Measurements from ENCODE around the gene SAFB.

SAFB gene

DNA sequence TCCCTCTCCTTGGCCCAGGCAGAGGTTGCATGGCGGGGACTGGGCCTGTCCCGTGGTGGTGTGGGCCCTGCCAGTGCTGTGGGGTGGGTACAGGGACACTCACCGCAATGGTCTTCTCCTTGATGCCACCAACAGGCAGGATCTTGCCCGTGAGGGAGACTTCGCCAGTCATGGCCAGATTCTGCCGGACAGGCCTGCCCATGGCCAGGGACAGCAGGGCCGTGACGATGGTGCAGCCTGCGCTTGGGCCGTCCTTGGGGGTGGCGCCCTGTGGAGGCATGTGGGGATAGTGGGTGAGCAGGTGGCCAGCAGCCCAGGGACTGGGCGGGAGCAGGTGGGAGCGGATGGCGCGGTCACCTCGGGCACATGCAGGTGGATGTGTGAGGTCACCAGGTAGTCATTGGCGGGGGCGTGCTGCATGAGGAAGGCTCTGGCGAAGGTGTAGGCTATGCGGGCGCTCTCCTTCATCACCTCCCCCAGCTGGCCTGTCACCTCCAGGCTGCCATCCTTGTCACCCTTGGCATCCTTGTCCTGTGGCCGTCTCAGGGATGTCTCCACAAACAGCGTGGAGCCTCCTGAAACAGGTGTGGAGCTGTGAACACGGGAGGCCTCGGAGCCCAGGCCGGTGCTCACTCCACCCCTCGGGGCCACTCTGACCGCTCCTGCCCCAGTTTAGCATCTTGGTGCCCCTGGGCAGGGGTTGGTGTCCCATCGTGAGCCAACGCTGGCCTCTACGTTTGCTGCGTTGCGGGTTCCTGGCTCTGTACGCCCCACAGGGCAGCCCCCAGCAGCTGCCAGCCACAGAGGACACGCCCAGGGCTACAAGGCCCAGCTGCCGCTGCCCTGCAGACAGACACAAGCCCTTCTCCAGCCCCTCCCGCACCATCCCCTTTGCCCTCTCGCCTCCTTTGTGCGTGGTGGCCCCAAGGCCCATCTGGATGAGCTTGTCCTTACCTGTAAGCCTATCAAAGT is 70.6 kb downstream of the SAFB start:
- H3K4me2 ChIP-seq (ENCODE audit: insufficient read depth, low read length, poor library complexity, severe bottlenecking) = no peak overlapping the region
- peak overlapping the region; percentile 81 for H3K23ac ChIP-seq (ENCODE audit: low read depth, low read length, poor library complexity)
- H3K9ac ChIP-seq (ENCODE audit: low read depth, low read length, poor library complexity) = peak overlapping the region; percentile 79
- H3K4me3 ChIP-seq (ENCODE audit: low read length in 2 of 2) = no peak overlapping the region
- no peak overlapping the region for H2BK15ac ChIP-seq (ENCODE audit: low read length)
- peaks cover 2 to 4% of the 10 kb centered on the region in 2 donors for H3K4me1 ChIP-seq (ENCODE audit: control insufficient read depth in 2 of 2, insufficient read depth in 1 of 2, low read depth in 1 of 2, low read length in 2 of 2)
- no peak overlapping the region for H4K91ac ChIP-seq (ENCODE audit: low read depth, low read length, poor library complexity)
- no CpG with 5 or more reads among the region's 39 CpGs for WGBS, 2 donors (ENCODE audit: extremely low coverage in 2 of 2, insufficient read length in 2 of 2, insufficient replicate concordance in 1 of 2)
- H3K14ac ChIP-seq (ENCODE audit: low read length) = no peak overlapping the region
- H3K18ac ChIP-seq (ENCODE audit: low read length) = peak overlapping the region; percentile 38
- no peaks in the 10 kb centered on the region for H3K27me3 ChIP-seq (ENCODE audit: control insufficient read depth in 3 of 3, insufficient read depth in 3 of 3, low read depth in 1 of 3, low read length in 3 of 3)
- no peak overlapping the region for H3K27ac ChIP-seq (replicated peaks; ENCODE audit: low read length)
- H2BK5ac ChIP-seq (ENCODE audit: low read length) = peak overlapping the region; percentile 84
- DNase-seq (ENCODE audit: low spot score) = no peak
- H3K4ac ChIP-seq (ENCODE audit: low read length) = no peak overlapping the region
- no peak overlapping the region for H2BK120ac ChIP-seq (ENCODE audit: low read depth, low read length)
- H3K9me3 ChIP-seq (replicated peaks in 1 of 2; ENCODE audit: control insufficient read depth in 2 of 2, insufficient read depth in 1 of 2, low read depth in 1 of 2, low read length in 2 of 2) = peaks cover 0 to 4% of the 10 kb centered on the region in 2 donors
- no peak overlapping the region for H2AFZ ChIP-seq (ENCODE audit: low read length)
- H3K36me3 ChIP-seq (replicated peaks in 1 of 2; ENCODE audit: control insufficient read depth in 2 of 2, insufficient read depth in 2 of 2, low read length in 2 of 2) = peaks cover 52 to 75% of the 10 kb centered on the region in 2 donors
- peaks cover 40% of the 10 kb centered on the region for H3K79me1 ChIP-seq (ENCODE audit: low read depth, low read length)
- no peak overlapping the region for H2BK12ac ChIP-seq (ENCODE audit: low read length)
- H4K8ac ChIP-seq (ENCODE audit: low read depth, low read length) = peak overlapping the region; percentile 92
- no peak overlapping the region for H2AK5ac ChIP-seq (ENCODE audit: low read depth, low read length)

DNA sequence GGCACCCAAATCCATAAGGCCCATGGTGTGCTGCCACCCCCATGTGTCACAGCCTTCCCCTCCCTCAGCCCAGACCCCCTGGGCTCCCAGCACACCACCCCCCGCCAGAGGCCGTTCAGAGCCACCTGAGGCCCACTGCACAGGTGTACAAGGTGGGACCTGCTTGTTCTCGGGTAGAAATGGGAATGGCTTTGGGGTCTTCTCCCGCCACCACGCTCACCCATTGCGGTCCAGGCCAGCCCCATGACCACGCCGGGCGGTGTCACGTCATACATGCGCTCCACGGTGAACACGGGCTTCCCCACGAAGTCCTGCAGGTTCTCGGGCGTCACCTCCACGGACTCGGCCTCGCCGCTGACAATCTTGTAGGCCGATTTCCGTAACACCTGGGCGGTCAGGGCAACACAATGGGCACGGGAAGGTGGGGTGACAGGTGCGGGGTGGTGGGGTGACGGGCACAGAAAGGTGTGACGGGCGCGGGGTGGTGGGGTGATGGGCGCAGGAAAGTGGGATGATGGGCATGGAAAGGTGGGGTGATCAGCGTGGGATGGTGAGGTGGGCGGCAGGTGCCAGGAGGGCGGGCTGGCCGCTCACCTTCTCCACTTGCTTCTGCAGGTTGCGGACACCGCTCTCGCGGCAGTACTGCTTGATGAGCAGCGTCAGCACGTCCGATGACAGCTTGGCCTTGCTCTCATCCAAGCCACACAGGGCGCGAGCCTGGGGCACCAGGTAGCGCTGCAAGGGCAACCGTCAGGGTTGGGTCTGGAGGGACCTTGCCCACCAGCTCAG is 71.5 kb downstream of the SAFB start:
- Histone ChIP-seq H2AFZ (ENCODE audit: low read length) (no peak overlapping the region), H3K14ac (ENCODE audit: low read length) (no peak overlapping the region), H3K79me1 (ENCODE audit: low read depth, low read length) (peaks cover 40% of the 10 kb centered on the region), H3K4me3 (ENCODE audit: low read length in 2 of 2) (peak overlapping the region in 1 of 2 donors; percentile 51), H3K27ac (replicated peaks; ENCODE audit: low read length) (no peak overlapping the region), H2BK5ac (ENCODE audit: low read length) (no peak overlapping the region), H3K27me3 (ENCODE audit: control insufficient read depth in 3 of 3, insufficient read depth in 3 of 3, low read depth in 1 of 3, low read length in 3 of 3) (no peaks in the 10 kb centered on the region), H3K9ac (ENCODE audit: low read depth, low read length, poor library complexity) (peak overlapping the region; percentile 21), H3K4me1 (ENCODE audit: control insufficient read depth in 2 of 2, insufficient read depth in 1 of 2, low read depth in 1 of 2, low read length in 2 of 2) (peaks cover 2 to 4% of the 10 kb centered on the region in 2 donors), H4K91ac (ENCODE audit: low read depth, low read length, poor library complexity) (no peak overlapping the region), H3K18ac (ENCODE audit: low read length) (no peak overlapping the region), H3K4ac (ENCODE audit: low read length) (no peak overlapping the region), H2BK12ac (ENCODE audit: low read length) (peak overlapping the region; percentile 7), H3K9me3 (replicated peaks in 1 of 2; ENCODE audit: control insufficient read depth in 2 of 2, insufficient read depth in 1 of 2, low read depth in 1 of 2, low read length in 2 of 2) (peaks cover 0 to 4% of the 10 kb centered on the region in 2 donors), H4K8ac (ENCODE audit: low read depth, low read length) (no peak overlapping the region), H2BK120ac (ENCODE audit: low read depth, low read length) (no peak overlapping the region), H3K23ac (ENCODE audit: low read depth, low read length, poor library complexity) (peak overlapping the region; percentile 44), H3K36me3 (replicated peaks in 1 of 2; ENCODE audit: control insufficient read depth in 2 of 2, insufficient read depth in 2 of 2, low read length in 2 of 2) (peaks cover 59 to 84% of the 10 kb centered on the region in 2 donors), H2BK15ac (ENCODE audit: low read length) (no peak overlapping the region), H3K4me2 (ENCODE audit: insufficient read depth, low read length, poor library complexity, severe bottlenecking) (no peak overlapping the region), H2AK5ac (ENCODE audit: low read depth, low read length) (no peak overlapping the region)
- no peak for DNase-seq (ENCODE audit: low spot score)
- WGBS, 2 donors (ENCODE audit: extremely low coverage in 2 of 2, insufficient read length in 2 of 2, insufficient replicate concordance in 1 of 2) = no CpG with 5 or more reads among the region's 45 CpGs

DNA sequence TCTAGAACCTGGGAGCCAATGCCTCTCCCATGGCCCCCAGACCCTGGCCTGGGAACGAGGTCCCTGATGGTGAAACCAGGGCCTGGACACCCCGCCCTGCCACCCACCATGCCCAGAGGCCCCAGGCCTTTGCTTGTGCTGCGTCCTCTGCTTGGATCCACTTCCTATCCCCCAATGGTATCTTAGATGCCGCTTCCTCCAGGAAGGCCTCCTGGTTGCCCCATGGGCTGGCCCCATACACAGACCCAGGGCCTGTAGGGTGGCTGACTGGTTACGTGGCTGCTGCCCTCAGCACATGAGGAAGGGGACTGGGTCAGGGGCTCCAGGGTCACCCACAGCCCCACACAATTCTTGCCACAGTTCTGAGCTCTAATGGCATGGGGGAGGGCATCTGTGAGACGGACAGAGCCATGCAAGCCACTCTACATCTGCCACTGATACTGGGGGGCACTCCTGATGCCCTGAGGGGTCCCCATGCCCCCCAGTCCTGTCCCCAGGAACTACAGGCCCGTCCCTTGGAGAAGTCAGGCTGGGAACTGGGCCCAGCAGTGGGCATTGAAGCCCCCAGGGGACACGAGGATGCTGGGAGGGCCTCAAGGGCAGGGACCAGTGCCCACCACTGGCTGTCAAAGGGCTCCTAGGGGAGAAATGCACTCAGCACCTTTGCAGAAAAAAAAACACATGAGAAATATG is 72.2 kb downstream of the SAFB start:
- no CpG with 5 or more reads among the region's 8 CpGs for WGBS, 2 donors (ENCODE audit: extremely low coverage in 2 of 2, insufficient read length in 2 of 2, insufficient replicate concordance in 1 of 2)
- Histone ChIP-seq H3K79me1 (ENCODE audit: low read depth, low read length) (peaks cover 40% of the 10 kb centered on the region), H3K9ac (ENCODE audit: low read depth, low read length, poor library complexity) (no peak overlapping the region), H3K4ac (ENCODE audit: low read length) (no peak overlapping the region), H2BK15ac (ENCODE audit: low read length) (no peak overlapping the region), H3K4me1 (ENCODE audit: control insufficient read depth in 2 of 2, insufficient read depth in 1 of 2, low read depth in 1 of 2, low read length in 2 of 2) (peaks cover 2 to 4% of the 10 kb centered on the region in 2 donors), H3K14ac (ENCODE audit: low read length) (no peak overlapping the region), H3K27me3 (ENCODE audit: control insufficient read depth in 3 of 3, insufficient read depth in 3 of 3, low read depth in 1 of 3, low read length in 3 of 3) (no peaks in the 10 kb centered on the region), H2AFZ (ENCODE audit: low read length) (no peak overlapping the region), H3K27ac (replicated peaks; ENCODE audit: low read length) (no peak overlapping the region), H3K18ac (ENCODE audit: low read length) (no peak overlapping the region), H3K4me2 (ENCODE audit: insufficient read depth, low read length, poor library complexity, severe bottlenecking) (no peak overlapping the region), H4K8ac (ENCODE audit: low read depth, low read length) (peak overlapping the region; percentile 19), H3K9me3 (replicated peaks in 1 of 2; ENCODE audit: control insufficient read depth in 2 of 2, insufficient read depth in 1 of 2, low read depth in 1 of 2, low read length in 2 of 2) (peaks cover 0 to 4% of the 10 kb centered on the region in 2 donors), H3K36me3 (replicated peaks in 1 of 2; ENCODE audit: control insufficient read depth in 2 of 2, insufficient read depth in 2 of 2, low read length in 2 of 2) (peaks cover 59 to 91% of the 10 kb centered on the region in 2 donors), H4K91ac (ENCODE audit: low read depth, low read length, poor library complexity) (no peak overlapping the region), H2BK5ac (ENCODE audit: low read length) (no peak overlapping the region), H3K23ac (ENCODE audit: low read depth, low read length, poor library complexity) (peak overlapping the region; percentile 44), H3K4me3 (ENCODE audit: low read length in 2 of 2) (no peak overlapping the region), H2BK120ac (ENCODE audit: low read depth, low read length) (no peak overlapping the region), H2BK12ac (ENCODE audit: low read length) (no peak overlapping the region), H2AK5ac (ENCODE audit: low read depth, low read length) (no peak overlapping the region)
- DNase-seq (ENCODE audit: low spot score) = no peak

All from neuronal stem cell (in vitro differentiated cells).